Osteoblast (primary cell): ENCODE data around the gene SOWAHC. TPM values are rescaled to one million over a fixed set of nuclear protein-coding genes. Genes with fewer than 3 reads are reported as not detected.

Experiments used
- DNase-seq: peaks from one replicate; pipeline ENCODE4 v3.0.0; 2011; ENCODE audit warnings: low spot score, mixed read lengths; ENCODE audit not compliant: insufficient read length; ENCODE audit errors: missing footprints
- H2AFZ ChIP-seq: 2 replicates; pipeline ENCODE4 v1.6.0; 2011; ENCODE audit warnings: mild to moderate bottlenecking, low read length
- H3K27ac ChIP-seq: 2 replicates; pipeline ENCODE4 v1.5.1; 2011; ENCODE audit warnings: mild to moderate bottlenecking, low read depth, low read length, moderate library complexity
- H3K27me3 ChIP-seq: 2 replicates; pipeline ENCODE4 v1.6.0; 2012; ENCODE audit warnings: mild to moderate bottlenecking, control low read depth, inconsistent platforms, low read length, moderate library complexity; ENCODE audit not compliant: insufficient read depth
- H3K36me3 ChIP-seq: 2 replicates; pipeline ENCODE4 v1.5.1; 2011; ENCODE audit warnings: mild to moderate bottlenecking, low read length, control low read depth, moderate library complexity; ENCODE audit not compliant: insufficient read depth
- H3K4me1 ChIP-seq: 2 replicates; pipeline ENCODE4 v1.5.1; 2011; ENCODE audit warnings: mild to moderate bottlenecking, low read length, control low read depth, moderate library complexity; ENCODE audit not compliant: insufficient read depth
- H3K4me2 ChIP-seq: 2 replicates; pipeline ENCODE4 v1.6.0; 2011; ENCODE audit warnings: mild to moderate bottlenecking, low read length; ENCODE audit not compliant: insufficient read depth
- H3K4me3 ChIP-seq: fragments of 200-600 bp; sonication (generic); 3 replicates; pipeline ENCODE4 v1.5.1; 2012; ENCODE audit warnings: mild to moderate bottlenecking, low read length, inconsistent platforms; ENCODE audit not compliant: insufficient read depth
- H3K79me2 ChIP-seq: 2 replicates; pipeline ENCODE4 v1.6.0; 2012; ENCODE audit warnings: mild to moderate bottlenecking, low read length, control low read depth, inconsistent platforms; ENCODE audit not compliant: insufficient read depth
- H3K9me3 ChIP-seq: 2 replicates; pipeline ENCODE4 v1.5.1; 2011; ENCODE audit warnings: low read depth, low read length, control low read depth
- H4K20me1 ChIP-seq: 2 replicates; pipeline ENCODE4 v1.6.0; 2012; ENCODE audit warnings: mild to moderate bottlenecking, low read length, control low read depth; ENCODE audit not compliant: insufficient read depth
- CTCF ChIP-seq: IDR thresholded peaks from 2 replicates; pipeline ENCODE4 v1.5.1; 2011; ENCODE audit warnings: mild to moderate bottlenecking, low read depth, low read length, moderate library complexity; ENCODE audit errors: extremely low read depth
- total RNA-seq: library from RNA; depleted of rRNA; stranded (reverse); fragments of >200 nt; gene quantifications from 2 replicates; pipeline ENCODE4 v1.2.3, GENCODE V29; 2012

The SOWAHC gene
- total RNA-seq, 1 donor = 17.7 TPM

GRCh38 chr2:109586687-109587086 is 27.5 kb upstream of the SOWAHC start:
- Histone ChIP-seq H3K27me3 (no peaks in the 10 kb centered on the region), H2AFZ (no peak overlapping the region), H3K4me2 (no peak overlapping the region), H3K36me3 (peaks cover 14% of the 10 kb centered on the region), H3K4me1 (no peaks in the 10 kb centered on the region), H4K20me1 (no peaks in the 10 kb centered on the region), H3K27ac (no peak overlapping the region), H3K79me2 (peaks cover 82% of the 10 kb centered on the region), H3K4me3 (no peak overlapping the region), H3K9me3 (no peaks in the 10 kb centered on the region)
- TF ChIP-seq CTCF = no peak
- no peak for DNase-seq

GRCh38 chr2:109591206-109591605 is 23.0 kb upstream of the SOWAHC start:
- peaks cover 13% of the 10 kb centered on the region for H3K36me3 ChIP-seq
- H2AFZ ChIP-seq = no peak overlapping the region
- no peak overlapping the region for H3K4me3 ChIP-seq
- no peak overlapping the region for H3K27ac ChIP-seq
- DNase-seq = peak; percentile 21
- H3K27me3 ChIP-seq = no peaks in the 10 kb centered on the region
- peaks cover 88% of the 10 kb centered on the region for H3K79me2 ChIP-seq
- no peak for TF ChIP-seq CTCF
- no peaks in the 10 kb centered on the region for H3K4me1 ChIP-seq
- peaks cover 12% of the 10 kb centered on the region for H4K20me1 ChIP-seq
- no peak overlapping the region for H3K4me2 ChIP-seq
- H3K9me3 ChIP-seq = no peaks in the 10 kb centered on the region

GRCh38 chr2:109592905-109593304 is 21.3 kb upstream of the SOWAHC start:
- peaks cover 13% of the 10 kb centered on the region for H3K36me3 ChIP-seq
- H3K4me1 ChIP-seq = no peaks in the 10 kb centered on the region
- H3K27me3 ChIP-seq = no peaks in the 10 kb centered on the region
- H4K20me1 ChIP-seq = peaks cover 15% of the 10 kb centered on the region
- H3K4me2 ChIP-seq = no peak overlapping the region
- H3K4me3 ChIP-seq = no peak overlapping the region
- peaks cover 88% of the 10 kb centered on the region for H3K79me2 ChIP-seq
- no peak for DNase-seq
- H3K27ac ChIP-seq = no peak overlapping the region
- TF ChIP-seq CTCF = no peak
- H3K9me3 ChIP-seq = no peaks in the 10 kb centered on the region
- H2AFZ ChIP-seq = no peak overlapping the region

GRCh38 chr2:109594246-109594885 is 19.8 kb upstream of the SOWAHC start:
- no peak overlapping the region for H3K4me2 ChIP-seq
- no peak for TF ChIP-seq CTCF
- H3K4me3 ChIP-seq = no peak overlapping the region
- no peaks in the 10 kb centered on the region for H3K27me3 ChIP-seq
- no peak overlapping the region for H2AFZ ChIP-seq
- no peaks in the 10 kb centered on the region for H3K4me1 ChIP-seq
- H3K9me3 ChIP-seq = no peaks in the 10 kb centered on the region
- peaks cover 13% of the 10 kb centered on the region for H3K36me3 ChIP-seq
- H3K79me2 ChIP-seq = peaks cover 94% of the 10 kb centered on the region
- H4K20me1 ChIP-seq = peaks cover 15% of the 10 kb centered on the region
- no peak overlapping the region for H3K27ac ChIP-seq
- DNase-seq = no peak
